H9 (cell line): ENCODE data around the gene UGT2A1. TPM values are rescaled to one million over a fixed set of nuclear protein-coding genes. Genes with fewer than 3 reads are reported as not detected.

Experiments used
- DNase-seq: peaks from one replicate; pipeline ENCODE4 v3.0.0-alpha.2; 2017
- H2AFZ ChIP-seq: one replicate; pipeline ENCODE4 v1.6.1; 2013; ENCODE audit warnings: mild to moderate bottlenecking, low read length, control low read depth, moderate library complexity
- H2AK5ac ChIP-seq: 2 replicates; pipeline ENCODE4 v1.6.1; 2013; ENCODE audit warnings: low read length, control low read depth, mixed read lengths; ENCODE audit not compliant: insufficient read length
- H2BK120ac ChIP-seq: one replicate; pipeline ENCODE4 v1.6.1; 2013; ENCODE audit warnings: low read depth, mild to moderate bottlenecking, low read length, control low read depth, inconsistent platforms; ENCODE audit not compliant: poor library complexity, severe bottlenecking
- H2BK12ac ChIP-seq: 2 replicates; pipeline ENCODE4 v1.6.1; 2013; ENCODE audit warnings: low read length, control low read depth, mixed read lengths, low read depth; ENCODE audit not compliant: insufficient read length
- H2BK15ac ChIP-seq: 2 replicates; pipeline ENCODE4 v1.6.1; 2013; ENCODE audit warnings: low read depth, low read length, control low read depth
- H2BK20ac ChIP-seq: one replicate; pipeline ENCODE4 v1.6.1; 2013; ENCODE audit warnings: low read depth, mild to moderate bottlenecking, low read length, control low read depth, inconsistent platforms; ENCODE audit not compliant: poor library complexity, severe bottlenecking
- H2BK5ac ChIP-seq: 2 replicates; pipeline ENCODE4 v1.6.1; 2013; ENCODE audit warnings: low read length, control low read depth, mixed read lengths; ENCODE audit not compliant: insufficient read length
- H3K14ac ChIP-seq: 2 replicates; pipeline ENCODE4 v1.6.1; 2013; ENCODE audit warnings: low read length, control low read depth; ENCODE audit not compliant: insufficient read depth
- H3K18ac ChIP-seq: 2 replicates; pipeline ENCODE4 v1.6.1; 2013; ENCODE audit warnings: low read depth, mild to moderate bottlenecking, mixed read lengths, low read length, control low read depth; ENCODE audit not compliant: insufficient read length
- H3K23ac ChIP-seq: 2 replicates; pipeline ENCODE4 v1.6.1; 2013; ENCODE audit warnings: low read length, control low read depth, mixed read lengths, low read depth; ENCODE audit not compliant: insufficient read length
- H3K23me2 ChIP-seq: 2 replicates; pipeline ENCODE4 v1.6.1; 2013; ENCODE audit warnings: low read depth, mild to moderate bottlenecking, mixed read lengths, low read length, control low read depth; ENCODE audit not compliant: insufficient read length, poor library complexity, severe bottlenecking
- H3K27ac ChIP-seq: 2 replicates; pipeline ENCODE4 v1.5.1; 2013; ENCODE audit warnings: low read length, control low read depth, mixed read lengths, low read depth; ENCODE audit not compliant: insufficient read length
- H3K27me3 ChIP-seq: 2 replicates; pipeline ENCODE4 v1.6.1; 2013; ENCODE audit warnings: low read length, control low read depth, inconsistent platforms; ENCODE audit not compliant: insufficient read depth
- H3K4ac ChIP-seq: 2 replicates; pipeline ENCODE4 v1.6.1; 2013; ENCODE audit warnings: low read depth, mild to moderate bottlenecking, control low read depth, inconsistent platforms, low read length, moderate library complexity
- H3K4me1 ChIP-seq: 2 replicates; pipeline ENCODE4 v1.6.1; 2013; ENCODE audit warnings: low read length, control low read depth, inconsistent platforms; ENCODE audit not compliant: insufficient read depth
- H3K4me2 ChIP-seq: 2 replicates; pipeline ENCODE4 v1.6.1; 2013; ENCODE audit warnings: low read length, control low read depth, mixed read lengths; ENCODE audit not compliant: insufficient read length, insufficient read depth
- H3K56ac ChIP-seq: 2 replicates; pipeline ENCODE4 v1.6.1; 2013; ENCODE audit warnings: low read depth, mild to moderate bottlenecking, mixed read lengths, low read length, control low read depth; ENCODE audit not compliant: insufficient read length
- H3K79me1 ChIP-seq: 2 replicates; pipeline ENCODE4 v1.6.1; 2013; ENCODE audit warnings: low read depth, mild to moderate bottlenecking, moderate library complexity, low read length, control low read depth, inconsistent platforms; ENCODE audit not compliant: insufficient read depth, poor library complexity, severe bottlenecking
- H3K79me2 ChIP-seq: 2 replicates; pipeline ENCODE4 v1.6.1; 2013; ENCODE audit warnings: low read length, control low read depth, inconsistent platforms; ENCODE audit not compliant: insufficient read depth
- H3K9ac ChIP-seq: 2 replicates; pipeline ENCODE4 v1.6.1; 2013; ENCODE audit warnings: low read length, control low read depth, mixed read lengths; ENCODE audit not compliant: insufficient read length; ENCODE audit errors: extremely low read depth
- H3K9me3 ChIP-seq: one replicate; pipeline ENCODE4 v1.6.1; 2013; ENCODE audit warnings: low read depth, low read length, inconsistent platforms; ENCODE audit not compliant: control insufficient read depth
- H3T11ph ChIP-seq: one replicate; pipeline ENCODE4 v1.6.1; 2013; ENCODE audit warnings: mild to moderate bottlenecking, low read length, control low read depth, inconsistent platforms
- H4K20me1 ChIP-seq: one replicate; pipeline ENCODE4 v1.6.1; 2013; ENCODE audit not compliant: control insufficient read depth, insufficient read length, insufficient read depth
- H4K5ac ChIP-seq: 2 replicates; pipeline ENCODE4 v1.6.1; 2013; ENCODE audit warnings: low read depth, mild to moderate bottlenecking, mixed read lengths, low read length, control low read depth; ENCODE audit not compliant: insufficient read length
- H4K8ac ChIP-seq: replicated peaks from 2 replicates; pipeline ENCODE4 v1.6.1; 2013; ENCODE audit warnings: low read length, control low read depth, mixed read lengths, low read depth; ENCODE audit not compliant: insufficient read length
- H4K91ac ChIP-seq: 2 replicates; pipeline ENCODE4 v1.6.1; 2013; ENCODE audit warnings: low read depth, mild to moderate bottlenecking, moderate library complexity, mixed read lengths, low read length, control low read depth; ENCODE audit not compliant: insufficient read length
- H3K27ac Mint-ChIP-seq, 3 experiments: 2 replicates in 2 of 3; 3 replicates in 1 of 3; pipeline ENCODE4 v1.8.0; 2020 to 2021; ENCODE audit warnings: mixed read lengths in 3 of 3, mild to moderate bottlenecking in 1 of 3, moderate library complexity in 1 of 3
- H3K27me3 Mint-ChIP-seq: 2 replicates; pipeline ENCODE4 v1.8.0; 2021; ENCODE audit warnings: low read depth, mild to moderate bottlenecking, moderate library complexity, mixed read lengths
- H3K36me3 Mint-ChIP-seq, 3 experiments: 2 replicates in 2 of 3; 3 replicates in 1 of 3; pipeline ENCODE4 v1.8.0; 2020 to 2021; ENCODE audit warnings: low read depth in 3 of 3, mixed read lengths in 3 of 3; ENCODE audit not compliant: insufficient read depth in 1 of 3
- H3K4me1 Mint-ChIP-seq, 2 experiments: 2 replicates each; pipeline ENCODE4 v1.8.0; 2020; ENCODE audit warnings: mixed read lengths in 2 of 2
- H3K4me3 Mint-ChIP-seq, 2 experiments: 2 replicates in 1 of 2; 3 replicates in 1 of 2; pipeline ENCODE4 v1.8.0; 2020 to 2021; ENCODE audit warnings: mild to moderate bottlenecking in 2 of 2, mixed read lengths in 2 of 2, moderate library complexity in 1 of 2
- H3K9me3 Mint-ChIP-seq, 2 experiments: 2 replicates in 1 of 2; 3 replicates in 1 of 2; pipeline ENCODE4 v1.8.0; 2020; ENCODE audit warnings: mild to moderate bottlenecking in 2 of 2, mixed read lengths in 2 of 2, moderate library complexity in 1 of 2
- CTCF ChIP-seq: fragments of 200-600 bp; sonication (generic); conservative IDR thresholded peaks from 3 replicates; pipeline ENCODE4 v1.8.0; 2021; ENCODE audit warnings: antibody characterized with exemption, mild to moderate bottlenecking
- WGBS: extraction: QIAGEN DNeasy Blood & Tissue Kit; methylation state at CpG from one replicate; pipeline ENCODE4 v1.1.7; 2013; ENCODE audit warnings: missing lambda C conversion rate, low lambda C conversion rate, mixed read lengths; ENCODE audit not compliant: insufficient read length; ENCODE audit errors: extremely low coverage; 5-methylcytosine and 5-hydroxymethylcytosine counted together
- total RNA-seq: library from RNA; stranded (reverse); gene quantifications from 2 replicates; pipeline ENCODE4 v1.2.1, GENCODE V29; 2021

UGT2A1 gene
- total RNA-seq, 1 experiment from 2014 or later = not detected

- Histone ChIP-seq H3K27me3 (no peaks in the 10 kb centered on the region), H2BK120ac (no peak overlapping the region), H2BK5ac (no peak overlapping the region), H2AFZ (no peak overlapping the region), H3K18ac (no peak overlapping the region), H2BK20ac (no peak overlapping the region), H4K8ac (no peak overlapping the region), H3K9ac (no peak overlapping the region), H3K79me1 (no peaks in the 10 kb centered on the region), H3K56ac (no peak overlapping the region), H2AK5ac (no peak overlapping the region), H3K27ac (no peak overlapping the region), H3T11ph (no peak overlapping the region), H3K4me2 (no peak overlapping the region), H4K20me1 (no peaks in the 10 kb centered on the region), H3K79me2 (no peaks in the 10 kb centered on the region), H3K9me3 (no peaks in the 10 kb centered on the region), H3K4me1 (no peaks in the 10 kb centered on the region), H3K14ac (no peak overlapping the region), H3K23ac (no peak overlapping the region), H4K91ac (no peak overlapping the region), H4K5ac (no peak overlapping the region), H3K23me2 (no peaks in the 10 kb centered on the region), H2BK12ac (no peak overlapping the region), H3K4ac (no peak overlapping the region), H2BK15ac (no peak overlapping the region)
- TF ChIP-seq CTCF = no peak
- no peaks in the 10 kb centered on the region for H3K27me3 Mint-ChIP-seq
- no peaks in the 10 kb centered on the region for H3K9me3 Mint-ChIP-seq
- no peak overlapping the region for H3K27ac Mint-ChIP-seq
- H3K4me3 Mint-ChIP-seq = no peak overlapping the region
- H3K36me3 Mint-ChIP-seq = no peaks in the 10 kb centered on the region; a peak in 1 of 7 replicates
- no CpG with 5 or more reads among the region's 2 CpGs for WGBS
- H3K4me1 Mint-ChIP-seq = no peaks in the 10 kb centered on the region
- no peak for DNase-seq
Observed at GRCh38 chr4:69549651-69550050, 103.4 kb downstream of the UGT2A1 start.
